B cell (primary cell): Measurements from ENCODE around the gene RGS7. TPM values are rescaled to one million over a fixed set of nuclear protein-coding genes. Genes with fewer than 3 reads are reported as not detected.

Experiments used
- ATAC-seq: fragments of 200-7000 bp; cut with Tn5 transposase; one replicate; pipeline ENCODE4 v1.10.0; 2021; ENCODE audit warnings: low read depth, mild to moderate bottlenecking, moderate number of reproducible peaks, moderate library complexity
- CTCF ChIA-PET: fragments of 350-600 bp; sonication (Branson Sonifier 250); formaldehyde crosslinking; loops from one replicate; lab custom pipeline; 2021; ENCODE audit warnings: antibody characterized with exemption, inconsistent platforms; lab: Charles Lee
- POLR2A ChIA-PET: fragments of 350-600 bp; sonication (Branson Sonifier 250); formaldehyde crosslinking; loops from one replicate; lab custom pipeline; 2021; ENCODE audit warnings: antibody characterized with exemption; lab: Charles Lee
- DNase-seq: peaks from one replicate; pipeline ENCODE4 v3.0.0; 2013
- H2AFZ ChIP-seq: 2 replicates; pipeline ENCODE4 v1.6.1; 2012; ENCODE audit warnings: mild to moderate bottlenecking, low read depth, low read length; ENCODE audit not compliant: insufficient read depth, poor library complexity, severe bottlenecking
- H3K27ac ChIP-seq, 2 donors: 1 replicate in 1 of 2; 2 replicates in 1 of 2; pipeline ENCODE4 v1.5.1; 2012 to 2013; ENCODE audit warnings: low read length in 2 of 2, mild to moderate bottlenecking in 2 of 2, moderate library complexity in 1 of 2
- H3K27me3 ChIP-seq, 4 experiments: fragments of 200-600 bp in 1 of 4; sonication (generic) in 1 of 4; replicated peaks in 1 of 4; 1 replicate in 2 of 4; 2 replicates in 2 of 4; pipeline versions ENCODE4 v1.6.1 to v1.7.0; 2013 to 2016; ENCODE audit warnings: low read length in 3 of 4, mild to moderate bottlenecking in 2 of 4, mixed read lengths in 1 of 4, moderate library complexity in 1 of 4; ENCODE audit not compliant: insufficient read depth in 4 of 4, control insufficient read depth in 3 of 4; ENCODE audit errors: control extremely low read depth in 1 of 4
- H3K36me3 ChIP-seq, 2 experiments: replicated peaks in 1 of 2; 1 replicate in 1 of 2; 2 replicates in 1 of 2; pipeline versions ENCODE4 v1.6.1 to v1.7.1; 2013; ENCODE audit warnings: low read length in 1 of 2; ENCODE audit not compliant: insufficient read depth in 2 of 2, control insufficient read depth in 1 of 2; ENCODE audit errors: control extremely low read depth in 1 of 2, extremely low read depth in 1 of 2
- H3K4me1 ChIP-seq, 2 donors: fragments of 200-600 bp in 1 of 2; sonication (generic) in 1 of 2; 1 replicate in 1 of 2; 2 replicates in 1 of 2; pipeline versions ENCODE4 v1.5.1 to v1.6.1; 2013 to 2017; ENCODE audit warnings: low read length in 2 of 2; ENCODE audit not compliant: control insufficient read depth in 2 of 2, insufficient read depth in 2 of 2
- H3K4me2 ChIP-seq: replicated peaks from 2 replicates; pipeline ENCODE3; 2012; ENCODE audit warnings: mild to moderate bottlenecking, low read depth, low read length; ENCODE audit not compliant: poor library complexity, severe bottlenecking
- H3K4me3 ChIP-seq, 5 experiments: fragments of 200-600 bp in 1 of 5; sonication (generic) in 1 of 5; 1 replicate in 3 of 5; 2 replicates in 2 of 5; pipeline versions ENCODE4 v1.5.1 to v1.7.0; 2011 to 2016; ENCODE audit warnings: low read length in 4 of 5, mild to moderate bottlenecking in 4 of 5, low read depth in 2 of 5, control low read depth in 1 of 5, moderate library complexity in 1 of 5; ENCODE audit not compliant: insufficient read depth in 1 of 5; ENCODE audit errors: control extremely low read depth in 1 of 5, extremely low read depth in 1 of 5
- H3K79me2 ChIP-seq: fragments of 200-600 bp; sonication (generic); one replicate; pipeline ENCODE4 v1.6.0; 2016; ENCODE audit warnings: low read length; ENCODE audit not compliant: control insufficient read depth, insufficient read depth
- H3K9ac ChIP-seq: fragments of 200-600 bp; sonication (generic); 2 replicates; pipeline ENCODE4 v1.6.1; 2017; ENCODE audit warnings: mild to moderate bottlenecking, low read length, moderate library complexity
- H3K9me3 ChIP-seq, 3 donors: one replicate each; pipeline versions ENCODE4 v1.6.1 to v1.7.1; 2013; ENCODE audit warnings: low read length in 2 of 3; ENCODE audit not compliant: control insufficient read depth in 2 of 3, insufficient read depth in 1 of 3; ENCODE audit errors: control extremely low read depth in 1 of 3
- H4K20me1 ChIP-seq: 2 replicates; pipeline ENCODE4 v1.6.0; 2012; ENCODE audit warnings: mild to moderate bottlenecking, low read length; ENCODE audit not compliant: insufficient read depth, control insufficient read depth, poor library complexity, severe bottlenecking
- H3K27ac Mint-ChIP-seq: one replicate; pipeline ENCODE4 v1.8.0; 2021; ENCODE audit warnings: mixed read lengths
- H3K27me3 Mint-ChIP-seq: one replicate; pipeline ENCODE4 v1.8.0; 2021; ENCODE audit warnings: mixed read lengths
- H3K4me1 Mint-ChIP-seq: one replicate; pipeline ENCODE4 v1.8.0; 2021; ENCODE audit warnings: mixed read lengths
- H3K4me3 Mint-ChIP-seq: one replicate; pipeline ENCODE4 v1.8.0; 2021; ENCODE audit warnings: mixed read lengths
- H3K9me3 Mint-ChIP-seq: one replicate; pipeline ENCODE4 v1.8.0; 2022; ENCODE audit warnings: mixed read lengths; ENCODE audit not compliant: insufficient read depth
- EZH2 ChIP-seq: IDR thresholded peaks from 2 replicates; pipeline ENCODE4 v1.6.1; 2012; ENCODE audit warnings: borderline replicate concordance, low read depth, mild to moderate bottlenecking, moderate library complexity, low read length; ENCODE audit not compliant: insufficient read depth, poor library complexity, severe bottlenecking
- WGBS: methylation state at CpG from one replicate; pipeline ENCODE4 v1.1.5; 2013; ENCODE audit warnings: missing lambda C conversion rate; ENCODE audit not compliant: insufficient coverage; 5-methylcytosine and 5-hydroxymethylcytosine counted together
- intact Hi-C: fragments of 100-400 bp; cut with micrococcal nuclease; formaldehyde crosslinking; loops from one replicate; pipeline ENCODE4 v1.10.0; 2022
- polyA plus RNA-seq: library from polyadenylated mRNA; depleted of rRNA; stranded (reverse); fragments of >200 nt; gene quantifications from 2 replicates; pipeline ENCODE4 v1.2.3, GENCODE V29; 2012
- total RNA-seq, 2 donors: library from RNA; stranded (reverse); fragments of 120-200 nt in 1 of 2; gene quantifications; 1 replicate in 1 of 2; 2 replicates in 1 of 2; pipeline versions ENCODE4 v1.2.3 to v1.2.4, GENCODE V29; 2013 to 2022
- TF ChIP-seq, protein P1 (sequence below): fragments of 200-600 bp; IDR thresholded peaks from one replicate; pipeline ENCODE4 v1.8.0; 2022; ENCODE audit warnings: antibody characterized with exemption, mild to moderate bottlenecking

Gene RGS7
- total and polyA plus RNA-seq, 2 donors (not counting 1 experiment from before 2014, with no cell fraction given): 0.15 to 1.8 TPM

DNA sequence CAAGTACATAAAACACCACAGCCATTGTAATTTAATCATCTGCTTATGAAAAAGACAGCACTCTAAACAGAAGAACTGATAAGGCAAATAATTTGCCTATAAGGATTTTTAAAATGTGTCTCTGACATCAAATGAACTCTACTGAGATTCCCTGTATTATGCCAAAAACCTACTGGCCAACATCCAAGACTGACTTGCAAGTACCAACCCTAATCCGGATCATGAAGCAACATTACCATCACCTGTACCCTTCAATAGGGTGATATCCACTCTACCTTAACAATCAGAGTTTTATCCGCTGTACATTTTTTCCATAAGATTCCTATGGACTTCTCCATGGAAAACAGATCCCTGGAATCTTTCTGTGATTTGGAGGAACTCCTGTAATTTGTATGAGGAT, 4.6 kb downstream of the RGS7 start:
- Histone ChIP-seq H3K4me2 (no peak overlapping the region), H4K20me1 (no peaks in the 10 kb centered on the region), H3K27me3 (peaks cover 0 to 6% (median 2%) of the 10 kb centered on the region in 4 experiments), H3K79me2 (no peaks in the 10 kb centered on the region), H3K4me3 (no peak overlapping the region), H3K4me1 (peaks cover 0 to 4% of the 10 kb centered on the region in 2 donors), H2AFZ (no peak overlapping the region), H3K9me3 (no peaks in the 10 kb centered on the region), H3K27ac (no peak overlapping the region), H3K9ac (no peak overlapping the region), H3K36me3 (no peaks in the 10 kb centered on the region)
- WGBS: 100% methylated on average over 1 of the region's 2 CpGs
- ChIA-PET POLR2A (no interaction called here), CTCF (no interaction called here)
- Mint-ChIP-seq H3K4me3 (no peak overlapping the region), H3K4me1 (peaks cover 7% of the 10 kb centered on the region), H3K27me3 (peaks cover 27% of the 10 kb centered on the region), H3K27ac (no peak overlapping the region), H3K9me3 (no peaks in the 10 kb centered on the region)
- no peak for ATAC-seq
- DNase-seq: no peak
- TF ChIP-seq, protein P1, sequence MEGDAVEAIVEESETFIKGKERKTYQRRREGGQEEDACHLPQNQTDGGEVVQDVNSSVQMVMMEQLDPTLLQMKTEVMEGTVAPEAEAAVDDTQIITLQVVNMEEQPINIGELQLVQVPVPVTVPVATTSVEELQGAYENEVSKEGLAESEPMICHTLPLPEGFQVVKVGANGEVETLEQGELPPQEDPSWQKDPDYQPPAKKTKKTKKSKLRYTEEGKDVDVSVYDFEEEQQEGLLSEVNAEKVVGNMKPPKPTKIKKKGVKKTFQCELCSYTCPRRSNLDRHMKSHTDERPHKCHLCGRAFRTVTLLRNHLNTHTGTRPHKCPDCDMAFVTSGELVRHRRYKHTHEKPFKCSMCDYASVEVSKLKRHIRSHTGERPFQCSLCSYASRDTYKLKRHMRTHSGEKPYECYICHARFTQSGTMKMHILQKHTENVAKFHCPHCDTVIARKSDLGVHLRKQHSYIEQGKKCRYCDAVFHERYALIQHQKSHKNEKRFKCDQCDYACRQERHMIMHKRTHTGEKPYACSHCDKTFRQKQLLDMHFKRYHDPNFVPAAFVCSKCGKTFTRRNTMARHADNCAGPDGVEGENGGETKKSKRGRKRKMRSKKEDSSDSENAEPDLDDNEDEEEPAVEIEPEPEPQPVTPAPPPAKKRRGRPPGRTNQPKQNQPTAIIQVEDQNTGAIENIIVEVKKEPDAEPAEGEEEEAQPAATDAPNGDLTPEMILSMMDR: no peak
- TF ChIP-seq EZH2: no peak
- intact Hi-C loops: no loop called here

DNA sequence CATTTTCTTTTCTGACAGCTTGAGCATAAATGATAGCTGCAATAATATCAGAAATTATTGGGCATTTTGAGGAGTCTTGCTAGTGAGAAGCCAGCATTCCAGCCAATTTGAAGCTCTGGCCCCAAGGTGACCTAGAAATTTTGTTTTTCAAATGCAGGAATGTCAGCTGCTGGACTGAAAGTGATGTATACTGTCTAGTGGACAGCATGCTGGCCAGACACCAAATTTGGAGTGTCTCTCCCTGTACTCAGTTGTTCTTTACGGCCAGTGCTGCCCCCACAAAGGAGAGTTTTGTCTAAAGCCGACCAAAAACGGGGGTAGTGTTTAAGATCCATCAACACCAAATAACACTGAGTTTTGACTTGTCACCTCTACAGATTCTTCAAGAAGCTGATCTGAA, 5.2 kb downstream of the RGS7 start:
- no peak overlapping the region for H3K4me2 ChIP-seq
- POLR2A ChIA-PET: no interaction called here
- no peak overlapping the region for H3K4me3 Mint-ChIP-seq
- H3K9ac ChIP-seq: no peak overlapping the region
- no peaks in the 10 kb centered on the region for H3K79me2 ChIP-seq
- H2AFZ ChIP-seq: no peak overlapping the region
- 83% methylated on average over 1 of the region's 3 CpGs for WGBS
- no peak overlapping the region for H3K4me3 ChIP-seq
- peaks cover 27% of the 10 kb centered on the region for H3K27me3 Mint-ChIP-seq
- no peak overlapping the region for H3K27ac Mint-ChIP-seq
- CTCF ChIA-PET: no interaction called here
- no peaks in the 10 kb centered on the region for H4K20me1 ChIP-seq
- no peak for ATAC-seq
- H3K9me3 Mint-ChIP-seq: no peaks in the 10 kb centered on the region
- no peak for DNase-seq
- intact Hi-C loops: no loop called here
- no peaks in the 10 kb centered on the region for H3K9me3 ChIP-seq
- H3K4me1 Mint-ChIP-seq: peaks cover 5% of the 10 kb centered on the region
- no peak overlapping the region for H3K27ac ChIP-seq
- TF ChIP-seq EZH2: no peak
- TF ChIP-seq, protein P1: no peak
- H3K4me1 ChIP-seq: peaks cover 0 to 4% of the 10 kb centered on the region in 2 donors
- no peaks in the 10 kb centered on the region for H3K36me3 ChIP-seq
- peaks cover 0 to 6% (median 2%) of the 10 kb centered on the region in 4 experiments for H3K27me3 ChIP-seq
